ENCODE data around the gene ARHGEF4.

The ARHGEF4 gene

DNA sequence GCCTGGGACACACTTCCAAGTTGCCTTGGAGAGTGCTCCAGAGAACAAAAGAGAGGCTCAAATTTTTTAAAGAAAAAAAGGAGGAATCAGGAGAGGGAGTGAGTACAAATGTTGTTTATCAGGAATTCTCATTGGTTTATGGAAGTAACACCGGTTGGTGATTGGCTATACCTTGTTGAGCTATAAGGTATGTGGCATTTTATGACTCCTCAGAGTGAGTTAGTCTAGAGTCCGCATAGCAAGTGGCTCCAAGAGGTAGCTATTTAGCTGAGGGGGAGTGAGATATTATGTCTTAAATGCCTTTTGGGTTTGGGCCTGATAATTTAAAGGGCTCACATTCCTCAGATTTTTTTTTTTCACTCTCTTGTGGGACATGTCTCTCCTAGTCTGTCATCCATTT is 85.7 kb downstream of the ARHGEF4 start:
- Histone ChIP-seq H3K4me1 (no peaks in the 10 kb centered on the region), H4K20me1 (no peaks in the 10 kb centered on the region), H3K9ac (no peak overlapping the region), H3K27ac (no peak overlapping the region), H3K36me3 (no peaks in the 10 kb centered on the region), H3K9me3 (replicated peaks in 1 of 11) (peaks cover 5 to 12% (median 8%) of the 10 kb centered on the region in 11 experiments), H3K4me3 (no peak overlapping the region), H3K27me3 (peaks cover 3 to 14% (median 11%) of the 10 kb centered on the region in 11 experiments), H3K4me2 (no peak overlapping the region)
- no peak for TF ChIP-seq Cebpa-rat (IDR thresholded peaks at IDR 0.05)

GRCh38 chr2:130928385-130928784 is 91.7 kb downstream of the ARHGEF4 start:
- H4K20me1 ChIP-seq = no peaks in the 10 kb centered on the region
- no peak overlapping the region for H3K27ac ChIP-seq
- no peaks in the 10 kb centered on the region for H3K36me3 ChIP-seq
- peaks cover 19 to 32% (median 24%) of the 10 kb centered on the region in 11 experiments for H3K9me3 ChIP-seq (replicated peaks in 1 of 11)
- no peaks in the 10 kb centered on the region for H3K4me1 ChIP-seq
- no peak for TF ChIP-seq Cebpa-rat (IDR thresholded peaks at IDR 0.05)
- no peaks in the 10 kb centered on the region for H3K27me3 ChIP-seq
- no peak overlapping the region for H3K4me3 ChIP-seq
- no peak overlapping the region for H3K9ac ChIP-seq
- no peak overlapping the region for H3K4me2 ChIP-seq

DNA sequence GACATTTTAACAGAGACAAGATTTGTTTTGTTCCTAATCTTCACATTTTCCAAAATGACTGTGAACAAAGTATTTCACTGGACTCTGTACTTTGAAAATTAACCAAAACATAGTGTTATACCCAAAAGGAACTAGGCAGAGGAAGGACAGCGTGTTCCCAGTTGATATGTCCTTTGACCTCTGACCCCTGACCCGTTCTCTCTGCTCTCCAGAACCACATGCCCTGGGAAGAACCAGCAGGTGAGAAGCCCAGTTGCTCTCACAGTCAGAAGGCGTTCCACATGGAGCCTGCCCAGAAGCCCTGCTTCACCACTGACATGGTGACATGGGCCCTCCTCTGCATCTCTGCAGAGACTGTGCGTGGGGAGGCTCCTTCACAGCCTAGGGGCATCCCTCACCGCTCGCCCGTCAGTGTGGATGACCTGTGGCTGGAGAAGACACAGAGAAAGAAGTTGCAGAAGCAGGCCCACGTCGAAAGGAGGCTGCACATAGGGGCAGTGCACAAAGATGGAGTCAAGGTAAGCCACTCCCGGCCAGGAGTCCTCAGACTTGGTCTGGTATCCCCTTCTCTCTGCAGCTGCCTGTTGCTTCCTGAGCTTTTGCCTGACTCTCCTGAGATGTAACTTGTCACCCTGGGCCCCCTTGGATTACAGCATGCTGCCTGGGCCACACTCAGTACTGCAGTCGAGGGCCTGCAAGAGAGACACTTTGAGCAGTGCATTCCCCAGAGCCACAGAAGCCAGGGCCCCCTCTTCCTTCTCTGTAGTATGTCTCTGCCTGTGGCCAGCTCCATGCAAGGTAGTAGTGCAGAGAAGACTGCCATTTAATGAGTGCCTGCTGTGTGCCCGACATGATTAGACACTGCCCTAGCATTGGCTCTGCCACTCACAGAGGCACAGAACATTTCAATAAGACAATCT is 94.3 kb downstream of the ARHGEF4 start:
- no peak overlapping the region for H3K4me3 ChIP-seq
- TF ChIP-seq Cebpa-rat (IDR thresholded peaks at IDR 0.05) = no peak
- H3K9me3 ChIP-seq (replicated peaks in 1 of 11) = peaks cover 21 to 38% (median 26%) of the 10 kb centered on the region in 11 experiments
- H3K27ac ChIP-seq = no peak overlapping the region
- no peaks in the 10 kb centered on the region for H3K27me3 ChIP-seq
- no peak overlapping the region for H3K4me2 ChIP-seq
- no peaks in the 10 kb centered on the region for H3K4me1 ChIP-seq
- no peak overlapping the region for H3K9ac ChIP-seq
- H4K20me1 ChIP-seq = no peaks in the 10 kb centered on the region
- no peaks in the 10 kb centered on the region for H3K36me3 ChIP-seq

GRCh38 chr2:130933501-130933900 is 96.8 kb downstream of the ARHGEF4 start:
- Histone ChIP-seq H3K27ac (no peak overlapping the region), H3K9me3 (replicated peaks in 1 of 11) (peaks cover 22 to 39% (median 27%) of the 10 kb centered on the region in 11 experiments), H3K36me3 (no peaks in the 10 kb centered on the region), H3K4me3 (no peak overlapping the region), H3K4me2 (no peak overlapping the region), H3K27me3 (no peaks in the 10 kb centered on the region), H3K4me1 (no peaks in the 10 kb centered on the region), H3K9ac (no peak overlapping the region), H4K20me1 (no peaks in the 10 kb centered on the region)
- TF ChIP-seq Cebpa-rat (IDR thresholded peaks at IDR 0.05) = no peak

GRCh38 chr2:130936451-130936850 is 99.7 kb downstream of the ARHGEF4 start:
- Histone ChIP-seq H3K27ac (no peak overlapping the region), H3K27me3 (no peaks in the 10 kb centered on the region), H4K20me1 (no peaks in the 10 kb centered on the region), H3K9me3 (replicated peaks in 1 of 11) (peaks cover 22 to 44% (median 26%) of the 10 kb centered on the region in 11 experiments), H3K9ac (no peak overlapping the region), H3K4me2 (no peak overlapping the region), H3K4me3 (no peak overlapping the region), H3K36me3 (no peaks in the 10 kb centered on the region), H3K4me1 (no peaks in the 10 kb centered on the region)
- no peak for TF ChIP-seq Cebpa-rat (IDR thresholded peaks at IDR 0.05)

DNA sequence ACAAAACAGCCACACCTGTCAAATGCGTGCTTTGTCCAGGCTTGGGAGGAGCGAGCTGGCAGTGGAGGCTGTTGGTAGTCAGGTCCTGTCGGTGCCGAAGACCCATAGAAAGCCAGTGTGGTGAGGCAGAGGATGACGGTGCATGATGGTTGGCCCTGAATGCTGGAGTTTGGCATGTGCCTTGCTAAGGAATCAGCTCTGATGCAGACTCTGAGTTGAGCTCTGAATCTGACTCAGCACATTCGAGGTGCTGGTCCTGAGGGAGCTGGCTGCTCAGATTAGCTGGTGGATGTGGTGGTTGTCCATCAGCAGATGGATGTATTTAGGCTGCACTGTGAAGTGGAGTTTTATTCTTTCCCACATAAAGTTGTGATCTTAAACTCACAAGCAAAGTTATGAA is 111.3 kb downstream of the ARHGEF4 start:
- H3K4me3 ChIP-seq = no peak overlapping the region
- H3K9me3 ChIP-seq (replicated peaks in 1 of 11) = peaks cover 33 to 46% (median 38%) of the 10 kb centered on the region in 11 experiments
- no peak overlapping the region for H3K4me2 ChIP-seq
- H3K27ac ChIP-seq = no peak overlapping the region
- peaks cover 0 to 6% (median 0%) of the 10 kb centered on the region in 11 experiments; a peak in 2 of 22 replicates for H3K36me3 ChIP-seq
- no peaks in the 10 kb centered on the region for H3K27me3 ChIP-seq
- no peak for TF ChIP-seq Cebpa-rat (IDR thresholded peaks at IDR 0.05)
- H4K20me1 ChIP-seq = no peaks in the 10 kb centered on the region
- no peak overlapping the region for H3K9ac ChIP-seq
- no peaks in the 10 kb centered on the region for H3K4me1 ChIP-seq

- no peaks in the 10 kb centered on the region for H3K27me3 ChIP-seq
- H3K4me2 ChIP-seq = no peak overlapping the region
- no peaks in the 10 kb centered on the region for H4K20me1 ChIP-seq
- no peak overlapping the region for H3K4me3 ChIP-seq
- no peak overlapping the region for H3K27ac ChIP-seq
- no peak for TF ChIP-seq Cebpa-rat (IDR thresholded peaks at IDR 0.05)
- no peaks in the 10 kb centered on the region for H3K4me1 ChIP-seq
- peaks cover 26 to 42% (median 36%) of the 10 kb centered on the region in 11 experiments for H3K9me3 ChIP-seq (replicated peaks in 1 of 11)
- H3K9ac ChIP-seq = no peak overlapping the region
- H3K36me3 ChIP-seq = peaks cover 0 to 6% (median 0%) of the 10 kb centered on the region in 11 experiments; a peak in 2 of 22 replicates
Measured at GRCh38 chr2:130949954-130950353, 113.2 kb downstream of the ARHGEF4 start.

DNA sequence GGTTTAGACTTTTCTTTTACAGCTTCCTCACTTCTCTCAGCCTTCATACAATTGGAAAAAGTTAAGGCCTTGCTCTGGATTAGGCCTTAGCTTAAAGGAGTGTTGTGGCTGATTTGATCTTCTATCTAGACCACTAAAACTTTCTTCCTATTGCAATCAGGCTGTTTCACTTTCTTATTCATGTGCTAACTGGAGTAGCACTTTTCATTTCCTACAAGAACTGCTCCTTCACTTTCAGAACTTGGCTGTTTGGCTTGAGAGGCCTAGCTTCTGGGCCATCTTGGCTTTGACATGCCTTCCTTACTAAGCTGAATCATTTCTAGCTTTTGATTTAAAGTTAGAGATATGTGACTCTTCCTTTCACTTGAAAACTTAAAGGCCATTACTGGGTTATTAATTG is 114.3 kb downstream of the ARHGEF4 start:
- Histone ChIP-seq H3K4me2 (no peak overlapping the region), H4K20me1 (no peaks in the 10 kb centered on the region), H3K27me3 (no peaks in the 10 kb centered on the region), H3K9ac (no peak overlapping the region), H3K9me3 (replicated peaks in 1 of 11) (peaks cover 26 to 42% (median 36%) of the 10 kb centered on the region in 11 experiments), H3K27ac (no peak overlapping the region), H3K36me3 (no peaks in the 10 kb centered on the region), H3K4me3 (no peak overlapping the region), H3K4me1 (no peaks in the 10 kb centered on the region)
- no peak for TF ChIP-seq Cebpa-rat (IDR thresholded peaks at IDR 0.05)

- no peak overlapping the region for H3K27ac ChIP-seq
- TF ChIP-seq Cebpa-rat (IDR thresholded peaks at IDR 0.05) = no peak
- peaks cover 0 to 11% (median 8%) of the 10 kb centered on the region in 10 experiments; a peak in 12 of 20 replicates for H3K4me1 ChIP-seq
- H3K9ac ChIP-seq = no peak overlapping the region
- H3K36me3 ChIP-seq = no peaks in the 10 kb centered on the region
- H4K20me1 ChIP-seq = no peaks in the 10 kb centered on the region
- peaks cover 22 to 32% (median 30%) of the 10 kb centered on the region in 11 experiments for H3K9me3 ChIP-seq (replicated peaks in 1 of 11)
- no peak overlapping the region for H3K4me2 ChIP-seq
- no peak overlapping the region for H3K4me3 ChIP-seq
- H3K27me3 ChIP-seq = no peaks in the 10 kb centered on the region
Measured at GRCh38 chr2:130954873-130955272, 118.2 kb downstream of the ARHGEF4 start.
